GM18508 (cell line): ENCODE data around the gene SNAPC5.
"Not testable (repeated sequence)": the region's sequence is repeated elsewhere in the genome, so short reads cannot be mapped to it uniquely, and the experiment has no call there.

Source experiments
- ATAC-seq: cut with Tn5 transposase; IDR thresholded peaks from one replicate; pipeline ENCODE4 v1.9.1; 2021; ENCODE audit warnings: moderate number of reproducible peaks; ENCODE audit not compliant: insufficient read depth, unreplicated experiment

The SNAPC5 gene

GRCh38 chr15:66497502-66498455 lies at the start of gene SNAPC5:
TSS of gene SNAPC5 (minus strand) at chr15:66497762. CDS start at chr15:66497731, 31 bp downstream.
- peak; percentile 63 for ATAC-seq

GRCh38 chr15:66545255-66545654 lies 47.7 kb upstream of the SNAPC5 start:
- no peak for ATAC-seq

- no peak for ATAC-seq
Observed at GRCh38 chr15:66542896-66543295, 45.3 kb upstream of the SNAPC5 start.

- no peak for ATAC-seq
Observed at GRCh38 chr15:66535056-66535455, 37.5 kb upstream of the SNAPC5 start.

GRCh38 chr15:66524838-66525237 lies 27.3 kb upstream of the SNAPC5 start:
- ATAC-seq = no peak

- ATAC-seq = no peak
Observed at GRCh38 chr15:66523926-66524325, 26.4 kb upstream of the SNAPC5 start.

GRCh38 chr15:66515901-66516322 lies 18.4 kb upstream of the SNAPC5 start:
- ATAC-seq = no peak

GRCh38 chr15:66514586-66514985 lies 17.0 kb upstream of the SNAPC5 start:
- no peak for ATAC-seq

- no peak for ATAC-seq
Observed at GRCh38 chr15:66508293-66508883, 10.8 kb upstream of the SNAPC5 start.

GRCh38 chr15:66505818-66506217 lies 8.3 kb upstream of the SNAPC5 start:
- no peak for ATAC-seq

- no peak for ATAC-seq
Observed at GRCh38 chr15:66505430-66505811, 7.9 kb upstream of the SNAPC5 start.

GRCh38 chr15:66504563-66505429 lies 7.2 kb upstream of the SNAPC5 start, which contains the start of the genes RPL4 and ZWILCH:
TSS of gene RPL4 (minus strand) at chr15:66504855. CDS start at chr15:66504790, 65 bp downstream.
TSS of gene ZWILCH (plus strand) at chr15:66505326. CDS start at chr15:66505339, 13 bp downstream.
- ATAC-seq = peak; percentile 53

- ATAC-seq = no peak
Observed at GRCh38 chr15:66503780-66504562, 6.4 kb upstream of the SNAPC5 start.

- ATAC-seq = not testable (repeated sequence)
Observed at GRCh38 chr15:66503041-66503648, 5.6 kb upstream of the SNAPC5 start.

GRCh38 chr15:66502491-66502890 lies 4.9 kb upstream of the SNAPC5 start:
- no peak for ATAC-seq

- not testable (repeated sequence) for ATAC-seq
Observed at GRCh38 chr15:66500346-66500745, 2.8 kb upstream of the SNAPC5 start.

- no peak for ATAC-seq
Observed at GRCh38 chr15:66498501-66499386, 1.2 kb upstream of the SNAPC5 start.

- no peak for ATAC-seq
Observed at GRCh38 chr15:66496951-66497501, 536 bp downstream of the SNAPC5 start.
